Coronary artery (tissue), 2 donors: Measurements from ENCODE around the gene TANGO6.

Experiments used
- DNase-seq: peaks from one replicate; pipeline ENCODE4 v3.0.0-alpha.2; 2017; ENCODE audit warnings: low spot score
- H3K27ac ChIP-seq, 2 donors: fragments of 200-600 bp; sonication (generic); one replicate each; pipeline ENCODE4 v1.5.1; 2016 to 2019
- H3K4me3 ChIP-seq: fragments of 200-600 bp; sonication (generic); 2 replicates; pipeline ENCODE4 v1.5.1; 2016; ENCODE audit warnings: mild to moderate bottlenecking, moderate library complexity
- TF ChIP-seq, protein P1 (sequence below): fragments of 200-600 bp; sonication (generic); IDR thresholded peaks from one replicate; pipeline ENCODE4 v1.5.1; 2019; ENCODE audit warnings: antibody characterized with exemption

TANGO6 gene

DNA sequence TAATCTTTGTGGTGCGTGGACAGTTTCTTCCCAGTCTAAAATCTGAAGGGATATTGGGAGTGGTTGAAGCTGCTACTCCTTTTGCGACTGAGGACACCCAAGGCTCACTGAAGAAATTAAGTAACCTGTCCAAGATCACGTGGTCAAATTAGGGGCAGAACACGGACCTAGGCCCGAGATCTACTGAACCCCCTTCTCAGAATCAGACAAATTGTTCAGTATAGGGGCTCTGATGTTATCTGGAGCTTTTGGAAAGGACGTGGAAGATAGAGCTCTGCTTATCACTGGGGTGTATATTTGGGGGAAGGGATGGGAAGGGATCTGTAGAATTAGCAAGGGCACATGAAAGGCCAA, 857 bp downstream of the TANGO6 start:
- TF ChIP-seq, protein P1, sequence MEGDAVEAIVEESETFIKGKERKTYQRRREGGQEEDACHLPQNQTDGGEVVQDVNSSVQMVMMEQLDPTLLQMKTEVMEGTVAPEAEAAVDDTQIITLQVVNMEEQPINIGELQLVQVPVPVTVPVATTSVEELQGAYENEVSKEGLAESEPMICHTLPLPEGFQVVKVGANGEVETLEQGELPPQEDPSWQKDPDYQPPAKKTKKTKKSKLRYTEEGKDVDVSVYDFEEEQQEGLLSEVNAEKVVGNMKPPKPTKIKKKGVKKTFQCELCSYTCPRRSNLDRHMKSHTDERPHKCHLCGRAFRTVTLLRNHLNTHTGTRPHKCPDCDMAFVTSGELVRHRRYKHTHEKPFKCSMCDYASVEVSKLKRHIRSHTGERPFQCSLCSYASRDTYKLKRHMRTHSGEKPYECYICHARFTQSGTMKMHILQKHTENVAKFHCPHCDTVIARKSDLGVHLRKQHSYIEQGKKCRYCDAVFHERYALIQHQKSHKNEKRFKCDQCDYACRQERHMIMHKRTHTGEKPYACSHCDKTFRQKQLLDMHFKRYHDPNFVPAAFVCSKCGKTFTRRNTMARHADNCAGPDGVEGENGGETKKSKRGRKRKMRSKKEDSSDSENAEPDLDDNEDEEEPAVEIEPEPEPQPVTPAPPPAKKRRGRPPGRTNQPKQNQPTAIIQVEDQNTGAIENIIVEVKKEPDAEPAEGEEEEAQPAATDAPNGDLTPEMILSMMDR = no peak
- H3K4me3 ChIP-seq = peak overlapping the region; percentile 88
- no peak for DNase-seq
- H3K27ac ChIP-seq = peak overlapping the region; percentile 78 to 93

DNA sequence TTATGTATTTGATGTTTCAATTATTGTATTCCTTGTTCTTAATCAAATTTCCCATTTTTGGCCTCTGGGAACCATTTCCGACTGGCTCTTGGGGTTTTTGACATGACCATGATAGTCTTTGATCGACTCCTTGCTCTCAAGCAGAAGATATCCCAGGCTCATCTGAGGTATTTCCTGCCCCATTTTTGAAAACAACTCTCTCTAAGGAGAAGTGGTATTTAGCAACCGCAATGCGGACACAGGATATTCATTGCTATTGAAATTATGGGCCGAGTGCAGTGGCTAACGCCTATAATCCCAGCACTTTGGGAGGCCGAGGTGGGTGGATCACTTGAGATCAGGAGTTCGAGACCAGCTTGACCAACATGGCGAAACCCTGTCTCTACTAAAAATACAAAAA, 5.5 kb downstream of the TANGO6 start:
- no peak for DNase-seq
- TF ChIP-seq, protein P1 = no peak
- no peak overlapping the region for H3K27ac ChIP-seq
- H3K4me3 ChIP-seq = no peak overlapping the region

DNA sequence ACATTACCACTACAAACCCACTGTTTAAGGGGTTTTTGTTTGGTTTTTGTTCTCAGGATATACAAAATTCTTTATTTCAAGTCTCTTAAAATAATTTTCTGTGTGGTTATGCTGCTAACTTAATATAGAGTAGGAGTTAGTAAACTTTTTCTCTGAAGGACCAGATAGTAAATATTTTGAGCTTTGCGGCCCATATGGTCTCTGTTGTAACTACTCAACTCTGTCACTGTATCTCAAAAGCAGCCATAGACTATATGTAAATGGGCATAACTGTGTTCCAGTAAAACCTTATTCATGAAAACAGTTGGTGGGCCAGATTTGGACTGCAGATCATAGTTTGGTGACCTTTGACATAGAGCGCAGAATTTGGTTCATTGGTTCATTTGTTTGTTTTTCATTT, 7.2 kb downstream of the TANGO6 start:
- no peak for DNase-seq
- TF ChIP-seq, protein P1 = no peak
- Histone ChIP-seq H3K27ac (no peak overlapping the region), H3K4me3 (no peak overlapping the region)

DNA sequence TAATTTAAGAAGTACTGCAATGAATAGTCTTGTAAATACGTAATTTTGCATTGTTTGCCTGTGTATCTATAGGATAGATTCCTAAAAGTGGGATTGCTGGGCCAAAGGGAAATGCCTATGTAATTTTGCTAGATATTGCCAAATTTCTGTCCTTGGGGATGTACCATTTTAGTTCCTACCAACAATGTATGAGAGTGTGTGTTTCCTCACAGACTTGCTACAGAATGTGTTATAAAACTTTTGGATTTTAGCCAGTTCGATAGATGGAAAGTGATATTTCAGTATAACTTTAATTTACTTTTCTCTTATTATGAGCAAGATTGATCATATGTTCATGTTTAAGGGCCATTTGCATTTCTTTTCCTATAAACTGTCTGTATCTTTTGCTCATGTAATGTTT, 8.3 kb downstream of the TANGO6 start:
- no peak for DNase-seq
- H3K27ac ChIP-seq = no peak overlapping the region
- TF ChIP-seq, protein P1 = no peak
- H3K4me3 ChIP-seq = no peak overlapping the region

DNA sequence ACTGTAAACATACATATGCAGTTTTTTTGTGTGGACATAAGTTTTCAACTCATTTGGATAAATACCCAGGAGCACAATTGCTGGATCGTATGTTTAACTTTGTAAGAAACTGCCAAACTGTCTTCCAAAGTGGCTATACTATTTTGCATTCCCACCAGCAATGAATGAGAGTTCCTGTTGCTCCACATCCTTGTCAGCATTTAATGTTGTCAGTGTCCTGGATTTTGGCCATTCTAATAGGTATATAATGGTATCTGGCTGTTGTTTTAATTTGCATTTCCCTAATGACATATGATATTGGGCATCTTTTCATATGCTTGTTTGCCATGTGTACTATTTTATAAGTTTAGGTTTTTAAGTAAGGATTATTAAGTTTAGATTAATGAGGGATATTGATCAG, 14.1 kb downstream of the TANGO6 start:
- Histone ChIP-seq H3K4me3 (no peak overlapping the region), H3K27ac (no peak overlapping the region)
- no peak for DNase-seq
- TF ChIP-seq, protein P1 = no peak

DNA sequence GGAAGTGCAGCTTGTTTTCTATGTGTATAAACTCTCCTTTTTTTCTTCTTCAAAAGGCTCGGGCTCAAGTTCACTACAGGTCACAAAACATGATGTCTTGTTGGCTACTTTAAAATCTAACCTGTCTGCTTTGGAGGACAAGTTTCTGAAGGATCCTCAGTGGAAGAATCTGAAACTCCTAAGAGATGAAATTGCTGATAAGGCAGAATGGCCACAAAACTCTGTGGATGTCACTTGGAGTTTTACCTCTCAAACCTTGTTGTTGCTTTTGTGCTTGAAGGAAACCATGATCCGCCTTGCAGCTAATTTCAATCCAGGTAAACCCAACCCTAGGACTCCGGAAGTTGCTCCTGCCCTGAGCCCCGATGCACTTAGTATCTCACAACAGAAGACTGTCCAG, 16.5 kb downstream of the TANGO6 start:
- H3K27ac ChIP-seq = no peak overlapping the region
- TF ChIP-seq, protein P1 = no peak
- no peak overlapping the region for H3K4me3 ChIP-seq
- DNase-seq = no peak

DNA sequence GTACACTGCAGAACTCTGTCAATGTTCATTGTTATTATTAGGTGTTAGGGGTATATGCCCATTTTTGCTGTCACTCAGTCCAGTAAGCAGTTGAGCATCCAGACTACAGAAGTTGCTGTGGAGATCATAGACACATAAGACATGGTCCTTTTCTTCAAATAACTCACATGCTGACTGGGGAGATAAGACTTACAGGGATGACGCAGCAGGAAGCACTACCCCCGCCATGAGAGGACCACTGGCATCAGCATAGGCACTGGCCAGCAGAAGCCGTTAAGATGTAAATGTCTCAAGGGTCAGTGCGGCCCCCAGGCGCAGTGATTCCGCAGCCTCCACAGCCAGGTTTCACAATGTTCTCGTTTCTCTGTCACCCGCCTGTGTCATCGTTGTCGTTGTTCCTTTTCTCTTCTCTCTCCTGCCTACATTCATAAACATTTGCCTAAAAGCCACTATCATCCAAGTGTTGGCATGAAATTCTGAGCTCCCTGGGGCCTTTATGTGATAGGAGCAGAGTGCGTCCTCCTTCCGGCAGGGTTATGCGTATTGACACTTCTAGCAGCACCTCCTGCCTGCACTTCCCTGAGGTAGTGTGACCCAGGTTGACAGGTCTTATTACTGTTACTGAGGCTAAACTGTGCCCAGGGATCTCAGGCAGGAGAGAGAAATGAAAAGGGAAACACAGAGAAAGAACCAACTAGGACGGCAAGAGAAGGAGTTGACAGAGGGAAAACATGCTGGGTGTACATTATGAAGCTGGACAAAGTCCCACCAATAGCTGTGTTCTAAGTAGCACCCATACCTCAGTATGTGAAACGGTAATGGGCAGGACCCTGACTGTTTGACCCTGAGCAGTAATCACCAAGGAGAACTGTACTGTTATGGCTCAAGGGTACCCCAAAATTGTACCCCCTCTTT, 17.9 kb downstream of the TANGO6 start:
- H3K27ac ChIP-seq = no peak overlapping the region
- TF ChIP-seq, protein P1 = no peak

More for the DNA sequence above, 17.9 kb downstream of the TANGO6 start:
- DNase-seq = no peak
- H3K4me3 ChIP-seq = no peak overlapping the region
